Progenitor cell of endocrine pancreas (in vitro differentiated cells): Measurements from ENCODE around the gene THBD. TPM values are rescaled to one million over a fixed set of nuclear protein-coding genes. Genes with fewer than 3 reads are reported as not detected.
A peak's percentile ranks its signal among the peaks of the same experiment; 100 is the strongest.

Source experiments
- DNase-seq: peaks from one replicate; pipeline ENCODE4 v3.0.0; 2021; ENCODE audit warnings: low spot score; ENCODE audit not compliant: unreplicated experiment
- H3K27ac Mint-ChIP-seq: 2 replicates; pipeline ENCODE4 v1.8.0; 2021; ENCODE audit warnings: mild to moderate bottlenecking, moderate library complexity, mixed read lengths
- H3K27me3 Mint-ChIP-seq: 2 replicates; pipeline ENCODE4 v1.8.0; 2021; ENCODE audit warnings: mixed read lengths
- H3K36me3 Mint-ChIP-seq: 2 replicates; pipeline ENCODE4 v1.8.0; 2022; ENCODE audit warnings: mixed read lengths; ENCODE audit not compliant: insufficient read depth
- H3K4me1 Mint-ChIP-seq: 2 replicates; pipeline ENCODE4 v1.8.0; 2021; ENCODE audit warnings: low read depth, mixed read lengths
- H3K4me3 Mint-ChIP-seq: 2 replicates; pipeline ENCODE4 v1.8.0; 2021; ENCODE audit warnings: low read depth, mild to moderate bottlenecking, moderate library complexity, mixed read lengths
- H3K9me3 Mint-ChIP-seq: 2 replicates; pipeline ENCODE4 v1.8.0; 2021; ENCODE audit warnings: low read depth, mixed read lengths
- total RNA-seq: library from RNA; stranded (reverse); gene quantifications from 2 replicates; pipeline ENCODE4 v1.2.1, GENCODE V29; 2021
- TF ChIP-seq, protein P1 (sequence below): fragments of 200-600 bp; sonication (generic); IDR thresholded peaks from one replicate; pipeline ENCODE4 v1.5.0; 2021; ENCODE audit warnings: antibody characterized with exemption, mild to moderate bottlenecking; ENCODE audit not compliant: unreplicated experiment

The THBD gene
- total RNA-seq, 1 donor from 2014 or later = 0.19 TPM

DNA sequence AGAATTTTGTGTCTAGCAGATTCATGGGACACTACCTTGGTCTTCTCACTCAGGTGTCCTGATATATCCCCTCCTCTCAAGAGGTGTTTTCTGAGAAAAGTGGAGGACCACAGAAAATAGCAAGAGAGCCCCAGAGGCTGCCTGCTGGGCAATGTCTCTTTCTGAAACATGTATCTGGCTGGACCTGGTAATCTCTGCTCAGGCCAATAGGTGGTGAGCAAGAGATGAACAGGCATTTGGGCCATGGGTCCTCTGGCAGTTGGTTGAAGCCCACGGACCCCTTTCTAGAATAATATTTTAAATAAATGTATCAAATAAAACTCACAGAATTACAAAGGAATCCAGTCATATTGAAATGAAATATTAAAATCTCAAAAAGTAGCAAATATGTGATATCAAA is 8.8 kb upstream of the THBD start:
- Mint-ChIP-seq H3K27me3 (peaks cover 30% of the 10 kb centered on the region), H3K27ac (no peak overlapping the region), H3K36me3 (no peaks in the 10 kb centered on the region), H3K4me1 (no peaks in the 10 kb centered on the region), H3K9me3 (peaks cover 3% of the 10 kb centered on the region), H3K4me3 (no peak overlapping the region)
- DNase-seq = no peak
- TF ChIP-seq, protein P1, sequence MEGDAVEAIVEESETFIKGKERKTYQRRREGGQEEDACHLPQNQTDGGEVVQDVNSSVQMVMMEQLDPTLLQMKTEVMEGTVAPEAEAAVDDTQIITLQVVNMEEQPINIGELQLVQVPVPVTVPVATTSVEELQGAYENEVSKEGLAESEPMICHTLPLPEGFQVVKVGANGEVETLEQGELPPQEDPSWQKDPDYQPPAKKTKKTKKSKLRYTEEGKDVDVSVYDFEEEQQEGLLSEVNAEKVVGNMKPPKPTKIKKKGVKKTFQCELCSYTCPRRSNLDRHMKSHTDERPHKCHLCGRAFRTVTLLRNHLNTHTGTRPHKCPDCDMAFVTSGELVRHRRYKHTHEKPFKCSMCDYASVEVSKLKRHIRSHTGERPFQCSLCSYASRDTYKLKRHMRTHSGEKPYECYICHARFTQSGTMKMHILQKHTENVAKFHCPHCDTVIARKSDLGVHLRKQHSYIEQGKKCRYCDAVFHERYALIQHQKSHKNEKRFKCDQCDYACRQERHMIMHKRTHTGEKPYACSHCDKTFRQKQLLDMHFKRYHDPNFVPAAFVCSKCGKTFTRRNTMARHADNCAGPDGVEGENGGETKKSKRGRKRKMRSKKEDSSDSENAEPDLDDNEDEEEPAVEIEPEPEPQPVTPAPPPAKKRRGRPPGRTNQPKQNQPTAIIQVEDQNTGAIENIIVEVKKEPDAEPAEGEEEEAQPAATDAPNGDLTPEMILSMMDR = no peak

DNA sequence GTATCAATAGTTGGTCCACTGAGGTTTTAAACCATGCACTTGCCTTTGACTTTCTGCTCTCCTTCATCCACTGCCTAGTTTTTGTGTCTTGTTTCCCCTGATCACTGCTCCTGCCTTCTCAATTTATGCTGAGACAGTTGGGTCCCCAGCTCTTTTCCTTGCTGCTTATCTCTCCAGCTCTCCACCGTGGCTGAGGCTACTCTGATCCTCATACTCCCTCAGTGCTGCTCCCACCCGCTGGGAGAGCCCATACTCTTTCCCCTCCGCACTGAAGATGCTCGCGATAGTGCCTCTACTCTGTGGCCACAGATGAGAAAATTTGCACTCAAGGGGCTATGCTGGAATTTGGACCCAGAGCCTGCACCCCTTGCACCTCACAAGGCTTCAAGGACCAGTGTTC is 3.4 kb upstream of the THBD start:
- Mint-ChIP-seq H3K36me3 (no peaks in the 10 kb centered on the region), H3K9me3 (peaks cover 3% of the 10 kb centered on the region), H3K27me3 (peaks cover 53% of the 10 kb centered on the region), H3K4me3 (no peak overlapping the region), H3K4me1 (peaks cover 11% of the 10 kb centered on the region), H3K27ac (no peak overlapping the region)
- no peak for DNase-seq
- TF ChIP-seq, protein P1 = no peak

DNA sequence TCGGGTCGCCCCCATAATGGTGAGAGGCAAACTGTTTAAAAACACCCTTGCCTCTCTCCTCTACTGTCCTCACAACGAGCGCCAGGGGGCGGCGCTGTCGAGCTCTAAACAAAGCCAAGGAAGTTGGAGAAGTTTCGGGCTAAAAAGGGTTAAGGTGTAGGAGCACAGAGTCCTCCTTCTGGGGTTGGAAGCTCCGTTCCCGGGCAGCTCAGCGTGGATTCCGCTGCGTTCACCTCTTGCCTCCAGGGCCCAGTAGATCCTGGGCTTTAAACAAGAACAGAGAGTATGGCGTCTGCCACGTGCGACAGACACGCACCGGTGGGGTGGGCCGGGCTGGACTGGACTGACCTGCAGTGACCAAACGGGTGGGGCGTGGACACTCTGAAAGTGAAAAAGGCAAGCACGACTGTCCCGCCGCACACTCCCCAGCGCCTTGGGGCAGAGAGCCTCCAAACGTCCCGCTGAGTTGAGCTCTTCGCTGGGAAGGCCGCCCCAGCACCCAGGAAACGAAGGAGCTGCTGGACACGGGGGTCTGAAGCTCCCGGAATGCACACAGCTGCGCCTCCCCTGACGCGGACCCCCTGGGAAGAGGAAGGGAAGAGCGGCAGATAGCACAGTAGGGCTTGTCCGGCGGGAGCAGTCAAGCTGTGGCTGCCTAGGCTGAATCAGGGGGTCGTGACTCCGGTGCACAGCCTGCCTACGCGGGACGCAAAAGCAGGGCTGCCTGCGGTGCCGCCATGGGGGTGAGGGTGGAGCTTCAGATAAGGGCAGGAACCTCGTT is 1.6 kb upstream of the THBD start:
- peaks cover 11% of the 10 kb centered on the region for H3K4me1 Mint-ChIP-seq
- peaks cover 64% of the 10 kb centered on the region for H3K27me3 Mint-ChIP-seq
- H3K27ac Mint-ChIP-seq = peak overlapping the region; percentile 90
- peak overlapping the region; percentile 85 for H3K4me3 Mint-ChIP-seq
- no peaks in the 10 kb centered on the region for H3K36me3 Mint-ChIP-seq
- DNase-seq = peak; percentile 83
- TF ChIP-seq, protein P1 = peak; percentile 80
- H3K9me3 Mint-ChIP-seq = no peaks in the 10 kb centered on the region

DNA sequence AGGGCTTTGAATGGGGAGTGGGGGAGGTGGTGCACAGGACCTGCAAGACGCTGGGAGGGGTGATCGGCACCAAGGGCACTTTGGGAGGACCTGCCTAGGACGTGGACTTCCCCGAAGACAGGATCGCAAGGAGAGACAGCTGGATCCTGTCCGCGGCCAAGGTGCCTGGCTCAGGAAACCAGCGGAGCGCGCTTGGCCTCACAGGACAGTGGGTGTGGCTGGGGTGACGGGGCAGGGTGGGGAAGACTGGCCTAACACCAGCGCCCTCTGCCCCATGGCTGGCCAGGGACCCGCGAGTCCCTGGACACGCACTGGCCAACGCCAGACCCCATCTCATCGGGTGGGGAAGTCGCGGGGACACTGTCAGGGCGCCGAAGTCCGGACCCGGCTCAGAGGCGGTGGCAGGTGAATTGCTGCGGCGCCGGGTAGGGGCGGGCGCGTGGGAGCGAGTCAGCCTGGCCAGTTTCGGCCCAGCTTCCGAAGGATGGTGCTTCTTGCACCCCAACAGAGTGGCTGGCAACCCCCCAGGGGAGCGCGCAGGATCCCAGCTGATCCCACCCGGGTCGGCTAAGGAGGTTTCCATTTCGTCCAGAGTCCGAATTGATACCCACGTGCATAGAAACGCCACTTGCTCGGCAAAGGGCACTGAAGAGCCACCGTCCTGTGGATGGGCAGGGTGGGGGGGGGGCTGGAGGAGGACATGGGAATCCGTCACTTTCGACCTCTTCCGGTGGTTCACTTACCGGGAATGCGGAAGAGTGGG is 785 bp upstream of the THBD start:
- peak; percentile 15 for DNase-seq
- TF ChIP-seq, protein P1 = no peak
- Mint-ChIP-seq H3K36me3 (no peaks in the 10 kb centered on the region), H3K27ac (no peak overlapping the region), H3K4me1 (peaks cover 11% of the 10 kb centered on the region), H3K27me3 (peaks cover 69% of the 10 kb centered on the region), H3K4me3 (peak overlapping the region; percentile 85), H3K9me3 (no peaks in the 10 kb centered on the region)

DNA sequence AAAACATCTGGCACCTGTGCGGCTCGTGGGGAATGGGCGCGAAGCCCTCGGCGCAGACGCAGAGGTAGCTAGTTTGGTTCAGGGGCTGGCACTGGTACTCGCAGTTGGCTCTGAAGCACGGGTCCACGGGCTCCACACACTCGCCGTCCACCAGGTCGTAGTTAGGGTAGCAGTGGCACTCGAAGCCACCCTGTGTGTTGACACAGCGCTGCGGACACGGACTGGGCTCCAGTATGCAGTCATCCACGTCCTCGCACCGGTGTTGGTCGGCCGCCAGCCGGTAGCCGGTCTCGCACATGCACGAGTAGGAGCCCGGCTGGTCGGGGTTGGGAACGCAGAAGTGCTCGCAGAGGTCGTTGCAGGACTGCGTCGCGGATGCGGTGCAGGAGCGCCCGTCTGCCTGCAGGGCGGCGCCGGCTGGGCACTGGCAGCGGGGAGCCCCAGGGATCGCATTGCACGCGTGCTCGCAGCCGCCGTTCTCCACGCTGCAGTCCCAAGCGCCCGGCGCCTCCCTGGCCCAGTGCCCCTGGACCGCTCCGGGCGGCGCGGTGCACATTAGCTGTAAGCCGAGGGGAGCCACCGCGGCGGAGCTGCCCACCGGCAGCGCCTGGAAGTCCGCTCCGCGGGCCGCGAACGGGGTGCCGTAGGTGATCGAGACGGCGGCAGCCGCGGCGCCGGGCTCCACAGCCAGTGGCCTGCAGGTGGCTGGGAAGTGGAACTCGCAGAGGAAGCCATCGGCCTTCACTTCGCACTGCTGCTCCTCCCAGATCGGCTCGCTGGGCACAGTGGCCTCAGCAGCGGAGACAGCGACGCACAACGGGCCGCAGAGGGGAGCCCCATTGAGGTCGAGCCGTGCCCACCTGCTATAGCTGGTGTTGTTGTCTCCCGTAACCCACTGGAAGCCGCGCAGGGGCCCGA is 930 bp downstream of the THBD start:
- H3K4me1 Mint-ChIP-seq = peaks cover 16% of the 10 kb centered on the region
- no peaks in the 10 kb centered on the region for H3K36me3 Mint-ChIP-seq
- TF ChIP-seq, protein P1 = peak; percentile 58
- DNase-seq = peak; percentile 25
- no peak overlapping the region for H3K27ac Mint-ChIP-seq
- no peaks in the 10 kb centered on the region for H3K9me3 Mint-ChIP-seq
- H3K4me3 Mint-ChIP-seq = peak overlapping the region; percentile 85
- peaks cover 78% of the 10 kb centered on the region for H3K27me3 Mint-ChIP-seq
